HG02884 (cell line): ENCODE results near the gene VPS35L.

Experiments used
- ATAC-seq: cut with Tn5 transposase; IDR thresholded peaks from one replicate; pipeline ENCODE4 v1.9.1; 2021; ENCODE audit warnings: mild to moderate bottlenecking, moderate library complexity; ENCODE audit not compliant: unreplicated experiment

Gene VPS35L

GRCh38 chr16:19689342-19689741 is 133.8 kb downstream of the VPS35L start:
- ATAC-seq = no peak

- no peak for ATAC-seq
Measured at GRCh38 chr16:19690196-19690595, 134.7 kb downstream of the VPS35L start.

- no peak for ATAC-seq
Measured at GRCh38 chr16:19691161-19691711, 135.7 kb downstream of the VPS35L start.

GRCh38 chr16:19694989-19695388 is 139.5 kb downstream of the VPS35L start:
- ATAC-seq = no peak

GRCh38 chr16:19696328-19696727 is 140.8 kb downstream of the VPS35L start:
- no peak for ATAC-seq

GRCh38 chr16:19696961-19697360 is 141.5 kb downstream of the VPS35L start:
- ATAC-seq = no peak

- no peak for ATAC-seq
Measured at GRCh38 chr16:19697756-19698318, 142.3 kb downstream of the VPS35L start.

- ATAC-seq = no peak
Measured at GRCh38 chr16:19698480-19699465, 143.3 kb downstream of the VPS35L start.

GRCh38 chr16:19699472-19699871 is 144.0 kb downstream of the VPS35L start:
- ATAC-seq = no peak

GRCh38 chr16:19700319-19700781 is 144.8 kb downstream of the VPS35L start:
- ATAC-seq = no peak

GRCh38 chr16:19701091-19701490 is 145.6 kb downstream of the VPS35L start:
- ATAC-seq = no peak

- ATAC-seq = no peak
Measured at GRCh38 chr16:19703172-19703889, 147.8 kb downstream of the VPS35L start.

GRCh38 chr16:19704321-19705145 is 149.0 kb downstream of the VPS35L start:
- no peak for ATAC-seq

- ATAC-seq = no peak
Measured at GRCh38 chr16:19705146-19705501, 149.6 kb downstream of the VPS35L start.

GRCh38 chr16:19705843-19706242 is 150.3 kb downstream of the VPS35L start:
- no peak for ATAC-seq

GRCh38 chr16:19706846-19707245 is 151.3 kb downstream of the VPS35L start:
- no peak for ATAC-seq

GRCh38 chr16:19707569-19708295 is 152.2 kb downstream of the VPS35L start:
- ATAC-seq = no peak

GRCh38 chr16:19708296-19709205 is 153.0 kb downstream of the VPS35L start:
- ATAC-seq = no peak
